ENCODE measurements around the gene SYNC.

DNA sequence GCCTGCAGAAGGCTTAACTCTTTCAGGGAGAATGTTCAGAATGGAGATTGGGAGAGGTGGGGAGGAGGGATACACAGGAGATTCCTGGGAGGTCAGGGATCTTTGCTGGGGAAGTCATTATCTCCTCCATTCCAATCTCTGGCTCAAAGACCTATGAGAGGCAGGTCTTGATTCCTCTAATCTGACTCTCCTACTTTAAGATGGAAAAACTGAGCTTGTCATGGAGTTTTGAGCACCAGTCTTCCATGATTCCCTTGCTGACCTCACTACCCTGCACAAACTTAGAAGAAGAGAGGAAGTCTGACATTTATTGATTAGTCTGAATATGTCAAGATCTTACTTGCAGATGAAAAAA, 41.5 kb upstream of the SYNC start:
- no peak for TF ChIP-seq EZH2 (IDR thresholded peaks at IDR 0.05; ENCODE audit: borderline replicate concordance, low read length)
- TF ChIP-seq CTCF (conservative IDR thresholded peaks at IDR 0.05 in 1 of 2, IDR thresholded peaks at IDR 0.05 in 1 of 2; ENCODE audit: extremely low read depth in 1 of 2, insufficient read depth in 1 of 2, low read depth in 1 of 2, low read length in 2 of 2) = no peak
